ENCODE measurements around the gene ZC3H18. TPM values are rescaled to one million over a fixed set of nuclear protein-coding genes. Genes with fewer than 3 reads are reported as not detected.

Gene ZC3H18
- total and polyA plus RNA-seq, 2 of the 4 experiments (the other 2 are of a cell fraction): 3.4 to 21.3 TPM

DNA sequence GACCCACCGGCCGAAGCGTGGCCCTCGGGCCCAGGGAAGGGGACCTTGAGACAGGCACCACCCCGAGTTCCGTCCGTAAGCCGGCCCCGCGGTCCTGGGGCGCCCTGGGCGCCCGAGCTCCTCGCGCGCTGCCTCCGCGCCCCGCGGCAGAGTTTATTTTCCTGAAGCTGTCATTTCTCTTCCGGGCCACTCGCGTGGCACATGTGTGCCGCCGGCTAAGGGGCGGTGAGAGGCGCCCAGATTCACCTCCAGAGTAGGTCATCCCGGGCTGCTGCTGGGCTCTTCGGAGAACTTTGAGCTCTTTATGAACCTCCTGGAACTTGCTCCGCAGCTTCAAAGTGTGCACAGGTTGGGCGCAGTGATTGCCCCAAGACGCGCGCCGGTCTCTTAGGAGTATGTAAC lies 489 bp downstream of the ZC3H18 start:
- H3K79me1 ChIP-seq (ENCODE audit: low read depth in 1 of 2, low read length in 2 of 2): peaks cover 19 to 53% of the 10 kb centered on the region in 2 experiments
- peak overlapping the region; percentile 99 for H3K4me2 ChIP-seq (ENCODE audit: low read depth, low read length)
- no peak overlapping the region for H2BK5ac ChIP-seq (ENCODE audit: low read depth, low read length, poor library complexity, severe bottlenecking)
- H3K36me3 ChIP-seq (ENCODE audit: control insufficient read depth, insufficient read depth, low read length): peaks cover 10% of the 10 kb centered on the region
- no peak overlapping the region for H3K4ac ChIP-seq (ENCODE audit: low read depth, low read length)
- peak overlapping the region; percentile 99 for H3K9ac ChIP-seq (ENCODE audit: low read depth, low read length)
- H2AK9ac ChIP-seq (replicated peaks; ENCODE audit: low read depth, low read length, poor library complexity): peak overlapping the region; percentile 14
- H3K27me3 ChIP-seq (ENCODE audit: control insufficient read depth, insufficient read depth, low read length): no peaks in the 10 kb centered on the region
- WGBS, 2 experiments (ENCODE audit: extremely low coverage in 2 of 2, insufficient read length in 1 of 2): 1% methylated on average over 28 of the region's 35 CpGs; no CpG with 5 or more reads in 1 of the 2 experiments
- TF ChIP-seq MXI1 (IDR thresholded peaks at IDR 0.05; ENCODE audit: borderline replicate concordance, low read depth, low read length): peak; percentile 90
- no peak for TF ChIP-seq MAFK (IDR thresholded peaks at IDR 0.05; ENCODE audit: low read depth, low read length)
- no peak overlapping the region for H2BK120ac ChIP-seq (ENCODE audit: low read depth, low read length)
- ChIA-PET CTCF (interaction anchor here (0.6 kb wide), 1 partner anchor 564 kb away, joined by 3 read pairs; no protein-coding TSS in a partner anchor), POLR2A (ENCODE audit: unreplicated experiment) (interaction anchor here (0.6 kb wide), 2 partner anchors 35 to 116 kb away, joined by 3 to 8 read pairs; no protein-coding TSS in a partner anchor)
- H3K4me1 ChIP-seq (ENCODE audit: control insufficient read depth, insufficient read depth, low read length): peaks cover 8% of the 10 kb centered on the region
- peak overlapping the region; percentile 98 for H3K4me3 ChIP-seq (ENCODE audit: insufficient read depth, low read depth, low read length)
- no peaks in the 10 kb centered on the region for H3K9me3 ChIP-seq (ENCODE audit: control insufficient read depth, insufficient read depth, low read length)
- H3K14ac ChIP-seq (replicated peaks; ENCODE audit: low read depth, low read length): no peak overlapping the region
- H3K56ac ChIP-seq (ENCODE audit: extremely low read depth, insufficient read depth, low read length): peak overlapping the region; percentile 47; the same call in 1 of the 2 replicates
- peak; percentile 39 for ATAC-seq (ENCODE audit: low read depth)
- H3K23ac ChIP-seq (ENCODE audit: low read depth, low read length): 0 out of 2 replicates have a peak overlapping the region, but pooled peaks have one; percentile 1
- H2AK5ac ChIP-seq (ENCODE audit: low read depth, low read length): no peak overlapping the region
- peaks cover 4% of the 10 kb centered on the region for H3K9me1 ChIP-seq (ENCODE audit: insufficient read depth, low read length)
- no peak for DNase-seq
- no peak overlapping the region for H3K18ac ChIP-seq (ENCODE audit: low read depth, low read length)
- in situ Hi-C loops (cut with MboI; ENCODE audit: low sequenced_read_pairs) (no loop called here), dilution Hi-C loops (cut with HindIII; ENCODE audit: low sequenced_read_pairs, unreplicated experiment) (no loop called here), intact Hi-C loops (cut with micrococcal nuclease) (no loop called here)
- no peak overlapping the region for H4K5ac ChIP-seq (ENCODE audit: low read depth, low read length)
- no peak overlapping the region for H4K91ac ChIP-seq (ENCODE audit: insufficient read depth, low read depth, low read length)
- peak overlapping the region; percentile 96 for H2AFZ ChIP-seq (replicated peaks; ENCODE audit: low read length, poor library complexity)
- peak overlapping the region; percentile 100; the same call in 1 of the 2 replicates for H3K27ac ChIP-seq (ENCODE audit: insufficient read depth, low read length)
- no TSS peak for BruUV-seq (replicated peaks)
- no peak overlapping the region for H2BK20ac ChIP-seq (ENCODE audit: low read depth, low read length)
- H4K20me1 ChIP-seq (ENCODE audit: insufficient read depth, low read length): peaks cover 33% of the 10 kb centered on the region
- H2BK15ac ChIP-seq (ENCODE audit: low read depth, low read length): no peak overlapping the region
- H4K8ac ChIP-seq (ENCODE audit: low read depth in 2 of 2, low read length in 2 of 2): peak overlapping the region in 1 of 2 experiments; percentile 85; a peak in 3 of 4 replicates
